Peyer's patch (tissue), 4 donors: Measurements from ENCODE around the gene HES7.

ENCODE experiments used
- CTCF ChIP-seq, 6 experiments: fragments of 450-650 bp in 4 of 6; fragments of 200-600 bp in 2 of 6; sonication (generic) in 1 of 6; IDR thresholded peaks; one replicate each; pipeline ENCODE4 v1.5.1; 2017 to 2019; ENCODE audit warnings: antibody characterized with exemption in 6 of 6, mild to moderate bottlenecking in 3 of 6, moderate library complexity in 1 of 6
- POLR2A ChIP-seq, 2 donors: fragments of 450-650 bp; IDR thresholded peaks; one replicate each; pipeline ENCODE4 v1.5.1; 2017; ENCODE audit warnings: antibody characterized with exemption in 2 of 2, mild to moderate bottlenecking in 2 of 2, moderate library complexity in 2 of 2

GRCh38 chr17:8122422-8122923 lies 1.4 kb downstream of the HES7 start:
- no peak for TF ChIP-seq CTCF (IDR thresholded peaks at IDR 0.05)
- TF ChIP-seq POLR2A (IDR thresholded peaks at IDR 0.05): no peak
